H1 (cell line): ENCODE data around the gene LRRTM4. TPM values are rescaled to one million over a fixed set of nuclear protein-coding genes. Genes with fewer than 3 reads are reported as not detected.

Source experiments
- BCL11A ChIP-seq, 2 experiments: IDR thresholded peaks; one replicate each; pipeline ENCODE4 v1.6.1; 2011; ENCODE audit warnings: low read depth in 2 of 2, low read length in 2 of 2, mild to moderate bottlenecking in 2 of 2
- CHD1 ChIP-seq: IDR thresholded peaks from 2 replicates; pipeline ENCODE4 v1.6.1; 2012; ENCODE audit warnings: low read depth, low read length, improper control_type of control experiment
- KDM1A ChIP-seq: fragments of 200-600, 300-600 bp; sonication (generic); IDR thresholded peaks from 2 replicates; pipeline ENCODE4 v1.7.1; 2016; ENCODE audit warnings: mild to moderate bottlenecking, low read length, borderline replicate concordance
- PHF8 ChIP-seq: fragments of 200-600 bp; sonication (generic); conservative IDR thresholded peaks from 2 replicates; pipeline ENCODE4 v1.7.1; 2012; ENCODE audit warnings: low read depth, mild to moderate bottlenecking, inconsistent platforms, low read length, moderate library complexity
- SP2 ChIP-seq: IDR thresholded peaks from 2 replicates; pipeline ENCODE4 v1.6.1; 2012; ENCODE audit warnings: mild to moderate bottlenecking, low read length, inconsistent platforms
- SUZ12 ChIP-seq: fragments of 200-600 bp; sonication (generic); IDR thresholded peaks from 2 replicates; pipeline ENCODE4 v1.6.1; 2012; ENCODE audit warnings: mild to moderate bottlenecking, inconsistent platforms, low read length, moderate library complexity, mixed read lengths
- TAF7 ChIP-seq: optimal IDR thresholded peaks from 2 replicates; pipeline ENCODE3; 2011; ENCODE audit warnings: low read depth, mild to moderate bottlenecking, inconsistent platforms, low read length, moderate library complexity, borderline replicate concordance
- polyA plus RNA-seq, 7 experiments: library from polyadenylated mRNA; depleted of rRNA in 3 of 7; stranded (reverse) in 5 of 7; unstranded in 2 of 7; fragments of >200 nt in 5 of 7; fragments of 200-250 nt in 2 of 7; gene quantifications; 1 replicate in 5 of 7; 2 replicates in 1 of 7; 4 replicates in 1 of 7; pipeline versions ENCODE4 v1.2.1 to v1.2.3, GENCODE V29; 2011 to 2013; ENCODE audit warnings: missing spikeins in 2 of 7, mixed read lengths in 2 of 7
- total RNA-seq: library from RNA; stranded (reverse); fragmentation: NEBNext Ultra II Directional; extraction: Animal tissue kit (Norgen Biotek cat#: 25700); gene quantifications from 2 replicates; pipeline ENCODE4 v1.2.1, GENCODE V29; 2021

The LRRTM4 gene
- total and polyA plus RNA-seq, 2 of the 8 experiments (the other 6 are each of a cell fraction or from before 2014, with no cell fraction given): 3.6 to 9.5 TPM

DNA sequence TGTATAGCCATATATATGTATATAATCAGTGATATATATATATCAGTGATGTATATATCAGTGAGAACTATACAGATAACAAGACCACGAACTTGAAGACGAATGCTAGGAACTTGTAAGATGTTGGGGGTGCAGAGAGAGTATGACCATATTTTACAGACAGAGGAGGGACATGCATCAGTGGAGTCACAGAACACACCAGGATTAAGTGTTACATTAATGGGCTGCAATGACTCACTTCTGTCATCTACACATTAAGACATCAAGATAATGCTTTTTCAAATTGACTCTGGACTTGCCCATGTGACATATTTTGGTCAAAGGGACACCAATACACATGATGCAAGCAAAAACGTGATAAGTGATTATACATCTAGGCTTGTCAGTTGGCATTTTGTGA, 501.0 kb downstream of the LRRTM4 start (continued):
- TF ChIP-seq BCL11A (IDR thresholded peaks at IDR 0.05; ENCODE audit: low read depth in 2 of 2, low read length in 2 of 2) (no peak), SP2 (no peak), CHD1 (no peak), KDM1A (no peak), PHF8 (no peak), SUZ12 (no peak), TAF7 (no peak)
